Progenitor cell of endocrine pancreas (in vitro differentiated cells): ENCODE data around the gene SLC16A10. TPM values are rescaled to one million over a fixed set of nuclear protein-coding genes. Genes with fewer than 3 reads are reported as not detected.

Experiments used
- DNase-seq: peaks from one replicate; pipeline ENCODE4 v3.0.0; 2021; ENCODE audit warnings: low spot score; ENCODE audit not compliant: unreplicated experiment
- H3K27ac Mint-ChIP-seq: 2 replicates; pipeline ENCODE4 v1.8.0; 2021; ENCODE audit warnings: mild to moderate bottlenecking, moderate library complexity, mixed read lengths
- H3K27me3 Mint-ChIP-seq: 2 replicates; pipeline ENCODE4 v1.8.0; 2021; ENCODE audit warnings: mixed read lengths
- H3K36me3 Mint-ChIP-seq: 2 replicates; pipeline ENCODE4 v1.8.0; 2022; ENCODE audit warnings: mixed read lengths; ENCODE audit not compliant: insufficient read depth
- H3K4me1 Mint-ChIP-seq: 2 replicates; pipeline ENCODE4 v1.8.0; 2021; ENCODE audit warnings: low read depth, mixed read lengths
- H3K4me3 Mint-ChIP-seq: 2 replicates; pipeline ENCODE4 v1.8.0; 2021; ENCODE audit warnings: low read depth, mild to moderate bottlenecking, moderate library complexity, mixed read lengths
- H3K9me3 Mint-ChIP-seq: 2 replicates; pipeline ENCODE4 v1.8.0; 2021; ENCODE audit warnings: low read depth, mixed read lengths
- total RNA-seq: library from RNA; stranded (reverse); gene quantifications from 2 replicates; pipeline ENCODE4 v1.2.1, GENCODE V29; 2021
- TF ChIP-seq, protein P1 (sequence below): fragments of 200-600 bp; sonication (generic); IDR thresholded peaks from one replicate; pipeline ENCODE4 v1.5.0; 2021; ENCODE audit warnings: antibody characterized with exemption, mild to moderate bottlenecking; ENCODE audit not compliant: unreplicated experiment

The SLC16A10 gene
- total RNA-seq, 1 donor from 2014 or later: 7.0 TPM

DNA sequence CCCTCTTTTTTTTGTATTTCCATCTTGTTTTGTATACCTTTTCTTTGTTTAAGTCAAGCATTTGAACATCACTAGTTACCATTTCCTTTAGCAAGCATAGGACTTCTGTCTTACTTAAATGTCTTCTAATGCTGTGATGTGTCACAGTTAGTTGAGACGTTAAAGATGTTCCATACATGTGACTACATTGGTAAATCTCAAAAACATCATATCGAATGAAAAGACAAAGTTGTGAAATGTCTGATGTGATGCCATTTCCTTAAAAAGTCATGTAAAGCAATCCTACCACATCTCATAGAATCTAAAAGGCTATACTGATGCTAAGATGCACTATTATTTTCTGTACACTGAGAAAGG lies 26.8 kb downstream of the SLC16A10 start:
- H3K4me1 Mint-ChIP-seq: peaks cover 8% of the 10 kb centered on the region
- H3K36me3 Mint-ChIP-seq: no peaks in the 10 kb centered on the region
- no peaks in the 10 kb centered on the region for H3K27me3 Mint-ChIP-seq
- H3K4me3 Mint-ChIP-seq: no peak overlapping the region
- H3K9me3 Mint-ChIP-seq: peaks cover 2% of the 10 kb centered on the region
- DNase-seq: no peak
- TF ChIP-seq, protein P1, sequence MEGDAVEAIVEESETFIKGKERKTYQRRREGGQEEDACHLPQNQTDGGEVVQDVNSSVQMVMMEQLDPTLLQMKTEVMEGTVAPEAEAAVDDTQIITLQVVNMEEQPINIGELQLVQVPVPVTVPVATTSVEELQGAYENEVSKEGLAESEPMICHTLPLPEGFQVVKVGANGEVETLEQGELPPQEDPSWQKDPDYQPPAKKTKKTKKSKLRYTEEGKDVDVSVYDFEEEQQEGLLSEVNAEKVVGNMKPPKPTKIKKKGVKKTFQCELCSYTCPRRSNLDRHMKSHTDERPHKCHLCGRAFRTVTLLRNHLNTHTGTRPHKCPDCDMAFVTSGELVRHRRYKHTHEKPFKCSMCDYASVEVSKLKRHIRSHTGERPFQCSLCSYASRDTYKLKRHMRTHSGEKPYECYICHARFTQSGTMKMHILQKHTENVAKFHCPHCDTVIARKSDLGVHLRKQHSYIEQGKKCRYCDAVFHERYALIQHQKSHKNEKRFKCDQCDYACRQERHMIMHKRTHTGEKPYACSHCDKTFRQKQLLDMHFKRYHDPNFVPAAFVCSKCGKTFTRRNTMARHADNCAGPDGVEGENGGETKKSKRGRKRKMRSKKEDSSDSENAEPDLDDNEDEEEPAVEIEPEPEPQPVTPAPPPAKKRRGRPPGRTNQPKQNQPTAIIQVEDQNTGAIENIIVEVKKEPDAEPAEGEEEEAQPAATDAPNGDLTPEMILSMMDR: no peak
- H3K27ac Mint-ChIP-seq: no peak overlapping the region

DNA sequence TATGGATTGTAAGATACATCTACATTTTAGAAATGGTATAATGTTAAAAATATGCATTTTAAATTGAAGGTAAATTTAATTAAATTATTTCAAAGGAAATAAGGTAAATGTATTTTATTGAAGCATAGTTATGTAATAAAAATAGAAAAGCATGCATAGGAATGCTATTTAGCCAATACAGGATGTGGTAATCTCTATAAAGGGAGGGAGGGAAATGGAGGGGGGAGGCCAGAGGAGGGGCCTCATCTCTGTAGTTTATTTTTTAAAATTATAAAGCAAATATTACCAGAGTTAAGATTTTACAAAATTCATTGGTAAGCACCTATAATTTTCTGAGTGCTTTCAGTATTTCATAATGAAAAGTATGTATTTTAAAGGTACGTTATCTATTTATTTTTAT lies 27.2 kb downstream of the SLC16A10 start:
- H3K27ac Mint-ChIP-seq: no peak overlapping the region
- H3K4me3 Mint-ChIP-seq: no peak overlapping the region
- no peaks in the 10 kb centered on the region for H3K27me3 Mint-ChIP-seq
- H3K36me3 Mint-ChIP-seq: no peaks in the 10 kb centered on the region
- H3K9me3 Mint-ChIP-seq: peaks cover 2% of the 10 kb centered on the region
- TF ChIP-seq, protein P1: no peak
- no peak for DNase-seq
- peaks cover 8% of the 10 kb centered on the region for H3K4me1 Mint-ChIP-seq

DNA sequence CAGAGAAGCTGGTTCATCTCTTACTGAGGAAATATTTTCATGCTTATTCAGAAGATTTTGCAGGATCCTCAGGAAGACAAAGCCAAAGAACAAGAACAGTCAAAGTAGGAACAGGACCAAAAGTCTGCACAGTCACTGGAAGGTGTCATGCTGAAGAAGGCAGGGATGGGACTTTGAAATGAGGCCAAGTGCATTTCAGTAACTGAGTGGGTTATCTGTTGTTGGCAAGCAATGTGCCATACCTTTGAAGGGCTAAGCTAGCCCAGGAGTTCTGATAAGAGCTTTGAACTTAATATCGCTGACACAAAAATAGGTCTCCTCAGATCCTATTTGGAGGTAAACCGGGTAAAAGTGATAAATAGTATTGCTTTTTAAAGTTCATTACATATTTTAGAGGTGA lies 31.5 kb downstream of the SLC16A10 start:
- Mint-ChIP-seq H3K27ac (no peak overlapping the region), H3K4me3 (no peak overlapping the region), H3K27me3 (no peaks in the 10 kb centered on the region), H3K4me1 (peaks cover 11% of the 10 kb centered on the region), H3K36me3 (no peaks in the 10 kb centered on the region), H3K9me3 (peaks cover 2% of the 10 kb centered on the region)
- no peak for DNase-seq
- TF ChIP-seq, protein P1: no peak

DNA sequence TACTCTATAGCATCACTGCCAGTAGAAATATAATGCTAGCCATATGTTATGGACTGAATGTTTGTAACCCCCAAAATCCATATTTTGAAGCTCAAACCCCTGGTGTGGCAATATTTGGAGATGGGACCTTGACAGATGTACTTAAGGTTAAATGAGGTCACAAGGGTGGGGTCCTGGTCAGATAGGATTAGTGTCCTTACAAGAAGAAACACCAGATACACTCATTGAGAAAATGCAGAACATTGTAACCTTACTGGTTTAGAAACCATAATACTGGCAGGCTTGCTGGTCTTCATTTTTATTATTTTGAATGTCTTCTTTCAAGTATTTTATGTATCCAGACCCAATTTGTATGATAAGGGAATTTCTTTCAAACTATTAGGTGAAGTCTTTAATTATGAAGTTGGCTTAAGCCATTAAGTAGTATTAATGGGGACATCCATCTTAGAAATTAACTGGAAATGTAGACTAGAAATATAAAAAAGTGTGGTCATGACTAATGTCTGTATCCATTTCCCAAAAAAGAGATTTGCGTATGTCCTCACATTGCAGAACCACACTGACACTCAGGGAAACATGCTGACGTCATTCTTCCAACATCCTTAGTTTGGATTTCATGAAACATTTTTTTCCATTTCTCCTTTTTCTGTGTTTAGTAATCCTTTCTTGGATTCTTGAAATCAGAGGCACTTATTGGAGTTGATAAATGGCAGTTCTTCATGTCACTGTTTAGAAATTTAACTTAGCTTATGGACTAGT lies 32.4 kb downstream of the SLC16A10 start:
- H3K4me1 Mint-ChIP-seq: peaks cover 11% of the 10 kb centered on the region
- H3K27me3 Mint-ChIP-seq: no peaks in the 10 kb centered on the region
- TF ChIP-seq, protein P1: no peak
- DNase-seq: no peak
- no peaks in the 10 kb centered on the region for H3K36me3 Mint-ChIP-seq
- H3K9me3 Mint-ChIP-seq: peaks cover 2% of the 10 kb centered on the region
- H3K27ac Mint-ChIP-seq: no peak overlapping the region
- H3K4me3 Mint-ChIP-seq: no peak overlapping the region

DNA sequence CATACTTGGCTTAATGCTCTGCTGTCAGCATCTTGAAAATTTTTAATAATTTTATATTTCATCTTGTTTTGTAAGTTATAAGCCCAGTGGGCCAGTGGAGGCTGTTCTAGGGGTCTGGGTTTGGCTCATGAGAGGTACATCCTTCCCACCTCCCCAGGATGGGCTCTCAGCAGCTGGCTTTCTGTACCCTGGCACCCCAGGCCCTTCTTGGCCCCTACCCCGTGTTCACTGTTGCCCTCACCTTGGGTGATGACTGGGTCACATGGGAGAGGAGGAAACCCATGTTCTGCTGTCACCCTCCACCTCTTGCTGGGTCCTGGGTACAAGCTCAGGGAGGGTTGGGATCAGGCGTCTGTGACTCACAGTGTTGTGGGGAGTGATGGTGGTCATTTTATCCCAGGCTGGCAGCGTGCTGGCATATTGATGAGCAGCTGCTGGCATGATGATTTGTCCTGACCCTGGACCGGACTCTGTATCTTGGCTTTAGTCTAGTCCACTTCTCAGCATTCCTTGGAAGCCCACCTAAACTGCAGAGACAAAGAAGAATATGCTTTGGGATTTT lies 34.6 kb downstream of the SLC16A10 start:
- Mint-ChIP-seq H3K27ac (no peak overlapping the region), H3K4me3 (no peak overlapping the region), H3K4me1 (peaks cover 10% of the 10 kb centered on the region), H3K9me3 (no peaks in the 10 kb centered on the region), H3K36me3 (no peaks in the 10 kb centered on the region), H3K27me3 (no peaks in the 10 kb centered on the region)
- TF ChIP-seq, protein P1: no peak
- no peak for DNase-seq
